HL-60/S4 treated with retinoic acid at 250 ng/mL for 4 days and 3 days (cell line): Measurements from ENCODE around the gene ARHGAP20.

Experiments used
- in situ Hi-C: fragments of 300-500 bp; cut with MboI; formaldehyde crosslinking; loops from 2 replicates; pipeline ENCODE4 v1.7.0; 2022; ENCODE audit warnings: low sequenced_read_pairs

The ARHGAP20 gene

DNA sequence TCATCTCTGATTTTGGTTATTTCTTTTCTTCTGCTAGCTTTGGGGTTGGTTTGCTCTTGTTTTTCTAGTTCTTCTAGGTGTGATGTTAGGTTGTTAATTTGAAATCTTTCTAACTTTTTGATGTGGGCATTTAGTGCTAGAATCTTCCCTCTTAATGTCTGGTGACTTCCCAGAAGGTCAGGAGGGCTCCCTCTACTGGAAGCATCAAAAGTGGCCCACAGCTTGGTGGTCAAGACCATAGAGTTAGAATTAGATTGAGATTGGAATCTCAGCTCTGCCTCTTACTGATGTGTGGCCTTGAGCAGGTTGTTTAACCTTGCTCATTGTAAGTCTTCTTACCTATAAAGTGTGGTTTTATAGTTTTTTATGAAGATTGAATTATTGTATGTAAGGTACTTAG lies 183.2 kb downstream of the ARHGAP20 start:
- in situ Hi-C loops, result no loop called here

DNA sequence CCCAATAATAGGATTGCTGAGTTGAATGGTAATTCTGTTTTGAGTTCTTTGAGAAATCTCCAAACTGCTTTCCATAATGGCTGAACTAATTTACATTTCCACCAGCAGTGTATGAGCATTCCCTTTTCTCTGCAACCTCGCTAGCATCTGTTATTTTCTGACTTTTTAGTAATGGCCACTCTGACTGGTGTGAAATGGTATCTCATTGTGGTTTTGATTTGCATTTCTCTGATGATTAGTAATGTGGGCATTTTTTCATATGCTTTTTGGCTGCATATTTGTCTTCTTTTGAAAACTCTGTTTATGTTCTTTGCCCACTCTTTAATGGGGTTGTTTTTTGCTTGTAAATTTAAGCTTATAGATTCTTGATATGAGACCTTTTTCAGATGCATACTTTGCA lies 185.1 kb downstream of the ARHGAP20 start:
- in situ Hi-C loops, result no loop called here
